T-helper 2 cell treated with Interferon-gamma antibody and Interleukin-4, amounts not matched to agents 100 ng/mL and 5 ng/mL, for 36 hours (primary cell): ENCODE measurements around the gene ANKRD17. TPM values are rescaled to one million over a fixed set of nuclear protein-coding genes. Genes with fewer than 3 reads are reported as not detected.

Source experiments
- intact Hi-C: fragments of 100-400 bp; cut with micrococcal nuclease; formaldehyde crosslinking; loops from one replicate; pipeline ENCODE4 v1.15.1; 2023
- total RNA-seq: library from RNA; stranded (reverse); gene quantifications from 2 replicates; pipeline ENCODE4 v1.2.3, GENCODE V29; 2022

ANKRD17 gene
- total RNA-seq, 1 donor from 2014 or later = 60.1 TPM

DNA sequence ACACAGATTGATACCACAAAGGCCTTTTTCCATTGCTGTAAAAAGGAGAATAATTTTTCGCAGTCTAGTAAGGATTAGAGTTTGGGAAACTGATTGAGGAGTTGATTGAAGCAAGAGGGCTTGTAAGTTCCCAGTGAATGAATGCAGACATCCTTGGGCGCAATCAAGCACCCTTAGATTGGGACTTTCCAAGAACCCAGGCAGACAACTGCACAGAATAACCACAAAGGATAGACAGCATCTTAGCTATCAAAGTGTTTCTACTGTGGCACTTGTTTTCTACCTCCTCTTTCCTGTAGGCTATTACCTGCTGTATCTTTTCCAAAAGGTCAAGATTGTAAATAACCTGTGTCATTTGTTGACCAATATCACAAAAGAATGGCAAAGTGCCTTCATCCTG, 191.7 kb downstream of the ANKRD17 start:
- intact Hi-C loops = no loop called here

DNA sequence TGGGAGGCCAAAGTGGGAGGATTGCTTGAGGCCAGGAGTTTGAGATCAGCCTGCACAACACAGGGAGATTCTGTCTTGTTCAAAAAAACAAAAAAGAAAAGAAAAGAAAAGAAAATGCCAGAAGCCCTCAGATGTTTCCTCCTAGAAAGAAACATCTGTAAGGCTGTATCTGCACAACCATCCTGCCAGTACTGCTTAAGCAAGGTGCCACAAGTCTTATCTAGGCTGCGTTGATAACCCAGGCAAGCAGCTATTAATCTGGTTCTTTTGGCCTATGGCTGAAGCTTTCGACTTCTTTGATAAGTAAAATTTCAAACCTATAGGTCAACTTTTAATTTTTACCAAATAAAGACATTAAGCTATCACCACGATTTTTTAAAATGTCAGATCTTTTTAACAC, 192.2 kb downstream of the ANKRD17 start:
- intact Hi-C loops = no loop called here

DNA sequence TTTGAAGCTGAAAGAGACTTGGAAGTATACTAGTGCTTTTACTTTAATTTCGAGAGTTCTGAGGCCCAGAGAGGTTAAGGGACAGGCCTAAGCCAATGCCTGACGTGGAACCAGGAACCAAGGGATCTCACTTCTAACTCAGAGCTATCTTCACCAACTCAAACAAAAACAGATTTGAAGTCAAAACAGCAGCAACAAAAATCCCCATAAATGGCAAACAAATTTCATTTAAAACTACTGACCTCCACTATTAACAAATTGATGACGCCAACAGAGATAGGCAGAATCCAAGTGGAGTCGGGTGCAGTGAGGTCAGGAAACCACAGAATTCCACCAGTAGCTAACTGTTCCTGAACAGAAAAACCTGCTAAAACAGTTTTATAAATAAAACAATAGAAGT, 194.1 kb downstream of the ANKRD17 start:
- intact Hi-C loops = no loop called here

DNA sequence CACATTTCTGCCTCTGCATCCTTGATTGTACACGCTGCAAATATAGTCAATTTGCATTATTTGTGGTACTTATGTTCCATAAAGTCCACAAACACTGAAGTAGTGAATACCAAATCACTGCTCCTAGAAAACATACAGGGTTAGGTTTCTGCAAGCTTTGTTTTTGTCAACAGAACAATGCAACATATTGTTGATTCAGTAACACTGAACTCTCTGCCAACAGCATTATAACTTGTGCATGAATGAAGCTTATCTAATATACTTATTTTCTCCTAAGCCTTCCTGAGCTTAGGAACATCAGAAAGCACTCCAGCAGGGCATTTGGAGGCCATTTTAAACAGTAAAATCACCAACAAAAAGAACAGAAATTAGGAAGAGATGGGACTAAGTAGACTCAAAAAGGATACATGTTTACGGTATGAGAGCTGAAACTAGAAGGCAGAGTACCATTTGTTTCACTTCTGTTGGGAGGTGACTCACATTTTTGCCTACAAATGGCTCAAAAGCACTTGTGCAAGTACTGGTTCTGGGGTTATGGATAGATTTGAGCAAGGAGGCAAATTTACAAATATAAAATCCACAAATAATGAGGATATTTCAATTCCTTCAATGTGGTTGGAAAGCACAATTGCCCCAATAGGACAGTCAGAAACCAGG, 203.2 kb downstream of the ANKRD17 start:
- intact Hi-C loops = no loop called here

DNA sequence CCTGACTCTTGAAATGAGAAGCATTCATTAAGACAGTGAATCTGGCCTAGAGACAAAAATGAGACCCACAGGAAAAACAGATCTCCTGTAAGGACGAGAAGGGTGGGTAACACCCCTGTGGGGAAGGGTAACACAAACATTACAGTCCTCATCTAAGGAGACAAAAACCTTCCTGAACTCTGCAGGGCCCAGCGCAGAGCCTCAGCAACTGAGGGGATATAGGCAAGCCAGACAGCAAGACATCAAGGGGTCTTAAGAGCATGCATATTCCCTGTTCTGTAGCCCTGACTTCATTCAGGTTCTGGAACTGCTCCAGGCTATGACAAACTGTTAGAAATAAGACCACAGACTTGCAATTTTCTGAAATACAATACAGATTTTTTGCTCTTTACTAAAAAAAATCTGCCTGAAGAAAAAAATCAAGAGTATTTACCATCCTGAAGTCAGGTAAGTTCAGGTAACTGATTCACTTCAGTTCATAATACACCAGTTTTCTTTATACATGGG, 204.6 kb downstream of the ANKRD17 start:
- intact Hi-C loops = no loop called here

DNA sequence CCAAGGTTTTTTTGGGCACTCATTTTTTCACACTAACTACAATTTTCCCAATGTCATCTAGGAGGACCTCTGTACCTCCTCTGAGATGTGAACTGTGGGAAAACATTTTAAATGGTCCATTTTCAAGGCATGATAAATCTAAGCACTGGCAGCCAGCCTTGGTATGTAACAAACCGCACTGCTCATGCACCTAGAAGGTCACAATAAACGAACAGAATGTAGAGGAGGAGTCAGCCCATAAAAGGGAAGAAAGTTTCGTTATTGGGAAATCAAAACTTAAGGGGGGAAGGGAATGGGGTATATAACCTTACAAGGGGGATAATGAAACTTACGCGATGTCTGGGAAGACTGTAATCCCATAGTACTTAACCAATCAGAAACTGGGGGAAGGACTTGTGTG, 205.5 kb downstream of the ANKRD17 start:
- intact Hi-C loops = no loop called here

DNA sequence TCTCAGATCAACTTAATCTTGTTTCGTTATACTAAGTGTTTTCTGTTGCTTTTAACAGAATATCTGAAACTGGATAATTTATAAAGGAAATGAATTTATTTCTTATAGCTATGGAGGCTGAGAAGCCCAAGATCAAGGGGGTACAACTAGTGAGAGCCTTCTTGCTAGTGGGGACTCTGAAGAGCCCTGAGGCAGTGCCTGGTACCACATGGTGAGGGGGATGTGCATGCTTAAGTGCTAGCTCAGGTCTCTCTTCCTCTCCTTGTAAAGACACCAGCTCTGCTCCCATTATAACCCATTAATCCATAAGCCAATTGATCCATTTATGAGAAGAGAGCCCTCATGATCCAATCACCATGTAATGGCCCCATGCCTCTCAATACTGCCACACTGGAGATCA, 207.0 kb downstream of the ANKRD17 start:
- intact Hi-C loops = no loop called here

DNA sequence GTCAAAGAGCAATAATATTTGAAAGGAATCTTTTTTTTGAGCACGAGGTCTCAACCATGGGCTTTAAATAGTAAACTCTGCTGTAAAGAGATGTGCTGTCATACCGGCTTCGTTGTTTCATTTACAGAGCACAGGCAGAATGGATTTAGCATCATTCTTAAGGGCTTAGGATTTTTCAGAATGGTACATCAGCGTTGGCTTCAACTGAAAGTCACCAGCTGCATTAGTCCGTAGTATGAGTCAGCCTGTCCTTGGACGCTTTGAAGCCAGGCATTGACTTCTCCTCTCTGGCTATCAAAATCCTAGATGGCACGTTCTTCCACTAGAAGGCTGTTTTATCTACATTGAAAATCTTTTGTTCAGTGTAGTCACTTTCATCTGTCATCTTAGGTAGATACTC, 212.7 kb downstream of the ANKRD17 start:
- intact Hi-C loops = no loop called here

DNA sequence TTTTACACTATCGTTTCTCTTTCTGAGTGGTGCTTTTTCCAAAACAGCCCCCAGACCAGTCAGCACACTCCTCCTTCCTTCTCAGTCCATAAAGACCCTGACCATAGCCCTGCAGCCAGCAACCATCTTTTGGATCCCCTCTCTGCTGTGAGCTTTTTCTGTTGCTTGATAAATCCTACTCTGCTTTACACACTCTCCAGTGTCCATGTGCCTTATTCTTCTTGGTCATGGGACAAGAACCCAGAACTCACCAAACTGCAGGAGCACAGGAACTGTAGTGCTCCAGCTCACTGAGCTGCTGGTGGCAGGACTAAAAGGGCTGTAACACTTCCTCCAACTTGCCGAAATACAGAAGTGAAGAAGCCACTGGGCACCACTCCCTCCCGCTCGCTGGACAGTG, 221.5 kb downstream of the ANKRD17 start:
- intact Hi-C loops = no loop called here

DNA sequence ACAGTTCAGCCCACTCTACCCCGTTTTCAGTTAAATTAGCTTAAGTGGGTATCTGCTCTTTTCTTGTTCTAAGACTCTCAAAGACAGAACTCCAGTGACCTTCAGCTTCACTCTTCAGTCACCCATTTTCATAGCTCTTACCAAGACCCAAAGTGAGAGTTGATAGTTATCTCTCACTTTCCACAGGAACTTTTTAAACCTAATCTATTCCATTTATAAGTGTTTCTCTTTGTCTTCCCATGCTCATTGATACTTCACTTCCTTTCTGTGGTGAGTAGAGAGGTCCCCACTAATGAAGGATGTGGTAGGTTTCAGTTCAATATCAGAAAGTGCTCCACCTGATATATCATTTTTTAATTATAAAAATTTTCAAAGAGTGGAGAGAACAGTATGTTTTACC, 222.5 kb downstream of the ANKRD17 start:
- intact Hi-C loops = no loop called here

DNA sequence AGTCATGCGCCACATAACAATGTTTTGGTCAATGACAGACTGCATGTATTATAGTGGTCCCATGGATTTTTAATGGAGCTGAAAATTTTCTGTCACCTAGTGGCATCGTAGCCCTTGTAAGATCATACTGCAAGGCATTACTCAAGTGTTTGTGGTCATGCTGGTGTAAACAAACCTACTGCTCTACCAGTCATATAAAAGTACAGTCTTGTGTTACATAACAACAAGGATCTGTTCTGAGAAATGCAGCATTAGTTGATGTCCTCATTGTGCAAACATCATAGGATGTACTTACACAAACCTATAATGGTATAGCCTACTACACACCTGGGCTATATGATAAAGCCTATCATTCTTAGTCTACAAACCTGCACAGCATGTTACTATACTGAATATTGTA, 223.7 kb downstream of the ANKRD17 start:
- intact Hi-C loops = no loop called here

DNA sequence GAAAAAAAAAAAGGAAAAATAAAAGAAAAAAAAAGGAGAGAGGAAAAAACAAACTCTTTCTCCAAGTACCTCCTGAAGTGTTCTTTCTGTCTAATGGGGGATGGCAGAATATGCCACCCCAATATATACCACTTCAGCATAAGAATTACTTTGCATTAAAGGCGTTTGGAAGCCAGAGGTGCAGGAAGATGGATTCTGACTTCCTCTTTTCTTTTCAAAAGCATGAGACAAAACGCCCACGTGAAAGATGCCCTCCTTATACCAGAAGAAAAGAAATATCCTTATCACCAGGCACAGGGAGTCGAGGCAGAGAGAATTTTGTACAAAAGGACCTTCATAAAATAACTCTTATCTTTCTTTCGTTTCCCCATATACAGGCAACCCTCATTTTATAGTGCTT, 230.0 kb downstream of the ANKRD17 start:
- intact Hi-C loops = no loop called here

Other genes with a start within 250 kb of the ANKRD17 start
- gene COX18, start 189.1 kb downstream of the ANKRD17 start, total RNA-seq = 14.0 and 16.5 TPM in 2 replicates
- not detected in 2 replicates for gene ALB, start 145.5 kb upstream of the ANKRD17 start, total RNA-seq
- not detected in 2 replicates for gene AFP, start 177.4 kb upstream of the ANKRD17 start, total RNA-seq
- gene AFM, start 222.9 kb upstream of the ANKRD17 start, total RNA-seq = not detected in 2 replicates